Astrocyte (in vitro differentiated cells and primary cell): ENCODE measurements around the gene AMPD2. TPM values are rescaled to one million over a fixed set of nuclear protein-coding genes. Genes with fewer than 3 reads are reported as not detected.

ENCODE experiments used
- DNase-seq: peaks from one replicate; pipeline ENCODE4 v3.0.0-alpha.2; 2010; ENCODE audit warnings: low read depth
- FAIRE-seq: peaks from 2 replicates; lab custom pipeline; 2011; peaks lifted over from hg19 to GRCh38; lab: Jason Lieb, UNC
- H2AFZ ChIP-seq: 2 replicates; pipeline ENCODE4 v1.6.0; 2012; ENCODE audit warnings: low read depth, low read length, inconsistent platforms
- H3K27ac ChIP-seq: 2 replicates; pipeline ENCODE4 v1.5.1; 2011; ENCODE audit warnings: low read depth, low read length, inconsistent platforms
- H3K27me3 ChIP-seq: 2 replicates; pipeline ENCODE4 v1.6.0; 2011; ENCODE audit warnings: low read length, inconsistent platforms; ENCODE audit not compliant: insufficient read depth
- H3K36me3 ChIP-seq: 2 replicates; pipeline ENCODE4 v1.5.1; 2011; ENCODE audit warnings: low read length, inconsistent platforms; ENCODE audit not compliant: insufficient read depth
- H3K4me1 ChIP-seq: 2 replicates; pipeline ENCODE4 v1.5.1; 2011; ENCODE audit warnings: low read length, inconsistent platforms; ENCODE audit not compliant: insufficient read depth
- H3K4me2 ChIP-seq: 2 replicates; pipeline ENCODE4 v1.6.0; 2012; ENCODE audit warnings: low read length, inconsistent platforms
- H3K4me3 ChIP-seq: 2 replicates; pipeline ENCODE4 v1.5.1; 2011; ENCODE audit warnings: low read depth, mild to moderate bottlenecking, low read length, inconsistent platforms; ENCODE audit not compliant: insufficient read depth
- H3K79me2 ChIP-seq: 2 replicates; pipeline ENCODE4 v1.6.0; 2012; ENCODE audit warnings: mild to moderate bottlenecking, low read length, inconsistent platforms; ENCODE audit not compliant: insufficient read depth
- H3K9ac ChIP-seq: 2 replicates; pipeline ENCODE4 v1.6.0; 2012; ENCODE audit warnings: mild to moderate bottlenecking, low read length, inconsistent platforms
- H3K9me3 ChIP-seq: 2 replicates; pipeline ENCODE4 v1.5.1; 2012; ENCODE audit warnings: low read depth, mild to moderate bottlenecking, low read length, inconsistent platforms; ENCODE audit not compliant: insufficient read depth
- H4K20me1 ChIP-seq: 2 replicates; pipeline ENCODE4 v1.6.0; 2012; ENCODE audit warnings: low read length, inconsistent platforms; ENCODE audit not compliant: insufficient read depth
- H3K27ac Mint-ChIP-seq: one replicate; pipeline ENCODE4 v1.8.0; 2021; ENCODE audit warnings: mild to moderate bottlenecking, mixed read lengths; ENCODE audit not compliant: unreplicated experiment
- H3K27me3 Mint-ChIP-seq: one replicate; pipeline ENCODE4 v1.8.0; 2021; ENCODE audit warnings: low read depth, mixed read lengths; ENCODE audit not compliant: unreplicated experiment
- H3K36me3 Mint-ChIP-seq: one replicate; pipeline ENCODE4 v1.8.0; 2021; ENCODE audit warnings: low read depth, mixed read lengths; ENCODE audit not compliant: unreplicated experiment
- H3K4me1 Mint-ChIP-seq: one replicate; pipeline ENCODE4 v1.8.0; 2021; ENCODE audit warnings: low read depth, mixed read lengths; ENCODE audit not compliant: unreplicated experiment
- H3K4me3 Mint-ChIP-seq: one replicate; pipeline ENCODE4 v1.8.0; 2021; ENCODE audit warnings: mild to moderate bottlenecking, moderate library complexity, mixed read lengths; ENCODE audit not compliant: unreplicated experiment
- H3K9me3 Mint-ChIP-seq: one replicate; pipeline ENCODE4 v1.8.0; 2021; ENCODE audit warnings: mild to moderate bottlenecking, mixed read lengths; ENCODE audit not compliant: unreplicated experiment
- CTCF ChIP-seq: IDR thresholded peaks from 2 replicates; pipeline ENCODE4 v1.5.1; 2011; ENCODE audit warnings: low read depth, mild to moderate bottlenecking, inconsistent platforms, low read length, moderate library complexity; ENCODE audit not compliant: insufficient read depth
- EZH2 ChIP-seq: IDR thresholded peaks from 2 replicates; pipeline ENCODE4 v1.6.1; 2012; ENCODE audit warnings: mild to moderate bottlenecking, low read length, inconsistent platforms; ENCODE audit not compliant: insufficient read depth
- total RNA-seq: library from RNA; stranded (reverse); gene quantifications from 2 replicates; pipeline ENCODE4 v1.2.1, GENCODE V29; 2021

AMPD2 gene
- total RNA-seq, 1 donor from 2014 or later: 156 TPM

DNA sequence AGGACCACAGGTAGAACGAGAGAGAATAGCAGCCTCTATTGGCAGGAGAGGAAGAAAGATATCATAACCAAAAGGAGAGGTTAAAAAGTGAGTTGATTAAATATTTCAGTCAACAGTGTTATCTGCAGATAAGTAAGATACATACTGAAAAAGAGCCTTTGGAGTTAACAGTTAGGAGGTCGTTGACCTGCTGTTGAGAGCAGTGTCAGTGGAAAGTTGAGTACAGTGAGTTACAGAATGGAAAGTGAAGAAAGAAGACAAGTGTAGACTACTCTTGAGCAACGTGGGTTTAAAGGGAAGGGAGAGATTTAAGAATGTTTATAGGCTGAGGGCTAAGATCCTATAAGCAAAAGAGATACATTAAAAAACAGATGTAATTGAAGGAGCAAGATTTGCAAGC is 30.5 kb upstream of the AMPD2 start:
- peaks cover 29% of the 10 kb centered on the region for H3K36me3 Mint-ChIP-seq
- no peak overlapping the region for H3K4me3 Mint-ChIP-seq
- FAIRE-seq (no peak), DNase-seq (no peak)
- Histone ChIP-seq H3K9me3 (no peaks in the 10 kb centered on the region), H4K20me1 (peaks cover 13% of the 10 kb centered on the region), H3K4me2 (no peak overlapping the region), H2AFZ (no peak overlapping the region), H3K27me3 (no peaks in the 10 kb centered on the region), H3K9ac (no peak overlapping the region), H3K4me3 (no peak overlapping the region), H3K36me3 (peaks cover 57% of the 10 kb centered on the region), H3K4me1 (no peaks in the 10 kb centered on the region), H3K27ac (no peak overlapping the region), H3K79me2 (peaks cover 8% of the 10 kb centered on the region)
- H3K27ac Mint-ChIP-seq: no peak overlapping the region
- TF ChIP-seq CTCF: no peak
- no peaks in the 10 kb centered on the region for H3K27me3 Mint-ChIP-seq
- H3K9me3 Mint-ChIP-seq: no peaks in the 10 kb centered on the region
- no peaks in the 10 kb centered on the region for H3K4me1 Mint-ChIP-seq

DNA sequence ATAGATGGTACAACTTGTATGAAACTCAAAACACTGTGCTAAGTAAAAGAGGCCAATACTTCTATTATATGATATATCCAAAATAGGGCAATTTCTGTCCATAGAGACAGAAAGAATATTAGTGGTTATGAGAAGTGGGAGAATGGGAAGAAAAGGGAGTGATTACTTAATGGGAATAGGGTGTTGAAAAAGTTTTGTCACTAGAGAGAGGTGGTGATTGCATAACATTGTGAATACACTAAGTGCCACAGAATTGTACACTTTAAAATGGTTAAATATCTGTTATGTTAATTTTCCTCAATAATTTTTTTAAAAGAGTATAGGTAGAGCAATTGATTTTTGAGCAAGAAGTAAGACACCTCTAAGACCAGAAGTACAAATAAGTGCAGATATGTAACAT is 30.0 kb upstream of the AMPD2 start:
- no peaks in the 10 kb centered on the region for H3K4me1 ChIP-seq
- no peaks in the 10 kb centered on the region for H3K4me1 Mint-ChIP-seq
- TF ChIP-seq CTCF (no peak), EZH2 (no peak)
- DNase-seq (no peak), FAIRE-seq (no peak)
- no peak overlapping the region for H3K9ac ChIP-seq
- H3K36me3 ChIP-seq: peaks cover 52% of the 10 kb centered on the region
- no peak overlapping the region for H3K27ac ChIP-seq
- H4K20me1 ChIP-seq: peaks cover 13% of the 10 kb centered on the region
- H3K9me3 ChIP-seq: no peaks in the 10 kb centered on the region
- H3K79me2 ChIP-seq: peaks cover 5% of the 10 kb centered on the region
- no peak overlapping the region for H3K4me3 ChIP-seq
- no peak overlapping the region for H3K4me2 ChIP-seq
- H3K4me3 Mint-ChIP-seq: no peak overlapping the region
- H3K36me3 Mint-ChIP-seq: peaks cover 29% of the 10 kb centered on the region
- H3K27me3 ChIP-seq: no peaks in the 10 kb centered on the region
- H3K27me3 Mint-ChIP-seq: no peaks in the 10 kb centered on the region
- H3K27ac Mint-ChIP-seq: no peak overlapping the region
- H3K9me3 Mint-ChIP-seq: no peaks in the 10 kb centered on the region
- H2AFZ ChIP-seq: no peak overlapping the region

DNA sequence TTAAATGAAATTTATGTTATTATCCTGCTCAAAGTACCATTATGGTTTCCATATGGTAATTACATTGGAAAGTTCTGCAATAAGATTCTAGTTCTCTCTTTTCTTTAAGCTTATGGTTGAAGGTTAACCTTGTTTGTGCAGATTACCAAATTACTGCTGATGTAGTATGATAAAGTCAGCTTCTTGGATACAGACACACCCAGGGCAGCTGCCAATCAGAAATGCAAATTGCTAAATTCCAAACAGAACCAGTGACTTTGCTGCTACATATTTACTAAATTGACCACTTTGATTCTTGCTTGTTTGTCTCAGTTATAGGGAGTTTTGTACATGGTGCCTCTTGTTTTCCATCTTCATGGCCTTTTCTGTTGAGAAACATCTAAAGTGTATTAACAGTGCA is 26.7 kb upstream of the AMPD2 start:
- H3K9ac ChIP-seq: no peak overlapping the region
- peaks cover 12% of the 10 kb centered on the region for H3K4me1 ChIP-seq
- no peaks in the 10 kb centered on the region for H3K9me3 ChIP-seq
- H3K79me2 ChIP-seq: peaks cover 3% of the 10 kb centered on the region
- Mint-ChIP-seq H3K4me3 (no peak overlapping the region), H3K27me3 (no peaks in the 10 kb centered on the region), H3K36me3 (peaks cover 14% of the 10 kb centered on the region), H3K27ac (no peak overlapping the region), H3K4me1 (peaks cover 16% of the 10 kb centered on the region), H3K9me3 (no peaks in the 10 kb centered on the region)
- H3K27me3 ChIP-seq: no peaks in the 10 kb centered on the region
- DNase-seq (no peak), FAIRE-seq (no peak)
- H3K36me3 ChIP-seq: peaks cover 33% of the 10 kb centered on the region
- no peak overlapping the region for H3K4me3 ChIP-seq
- no peak overlapping the region for H3K27ac ChIP-seq
- peaks cover 8% of the 10 kb centered on the region for H4K20me1 ChIP-seq
- no peak overlapping the region for H2AFZ ChIP-seq
- H3K4me2 ChIP-seq: no peak overlapping the region
- TF ChIP-seq CTCF: no peak
- no peak for TF ChIP-seq EZH2
